GM19238 (cell line): ENCODE results near the gene LGALS9C.
"Not testable (repeated sequence)": the region's sequence is repeated elsewhere in the genome, so short reads cannot be mapped to it uniquely, and the experiment has no call there.

Experiments used
- DNase-seq: peaks from one replicate; pipeline ENCODE4 v3.0.0; 2011; ENCODE audit warnings: low spot score; ENCODE audit not compliant: insufficient read length

The LGALS9C gene

DNA sequence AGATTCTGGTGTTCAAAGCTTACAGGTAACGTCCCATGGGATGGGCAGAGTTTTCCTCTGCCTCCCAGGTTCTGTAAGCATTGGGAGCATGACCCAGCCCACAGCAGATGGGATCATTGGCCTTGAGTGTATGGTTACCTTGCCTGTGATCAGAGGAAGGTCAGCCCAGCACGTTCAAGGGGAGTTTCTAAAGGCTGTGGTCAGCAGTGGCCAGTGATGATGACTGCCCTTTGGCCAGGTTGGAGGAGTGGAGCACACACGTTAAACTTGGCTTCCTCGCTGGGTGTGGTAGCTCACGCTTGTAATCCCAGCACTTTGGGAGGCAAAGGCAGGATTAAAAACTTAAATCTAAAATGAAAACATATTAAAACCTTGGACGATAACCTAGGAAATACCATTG lies 51.8 kb downstream of the LGALS9C start:
- not testable (repeated sequence) for DNase-seq

- DNase-seq: not testable (repeated sequence)
These were observed 52.4 kb downstream of the LGALS9C start for GRCh38 chr17:18528899-18529500.

- not testable (repeated sequence) for DNase-seq
These were observed 53.8 kb downstream of the LGALS9C start for GRCh38 chr17:18530405-18530804.

- not testable (repeated sequence) for DNase-seq
These were observed 65.6 kb downstream of the LGALS9C start for GRCh38 chr17:18542234-18542633.

- not testable (repeated sequence) for DNase-seq
These were observed 66.3 kb downstream of the LGALS9C start for GRCh38 chr17:18542907-18543306.
